ENCODE data around the gene GAB1.

Gene GAB1

GRCh38 chr4:143289370-143289769 lies 47.3 kb upstream of the GAB1 start:
- Histone ChIP-seq H3K9ac (ENCODE audit: low read length) (no peak overlapping the region), H3K9me3 (ENCODE audit: low read length) (no peaks in the 10 kb centered on the region), H3K36me3 (ENCODE audit: insufficient read depth, low read length) (no peaks in the 10 kb centered on the region), H3K27ac (ENCODE audit: low read depth, low read length, poor library complexity, severe bottlenecking) (no peak overlapping the region), H3K27me3 (ENCODE audit: insufficient read depth, low read length) (no peaks in the 10 kb centered on the region), H3K4me2 (ENCODE audit: low read length) (no peak overlapping the region), H3K9me2 (ENCODE audit: low read depth, low read length) (no peaks in the 10 kb centered on the region), H3F3A (ENCODE audit: insufficient read depth, low read length) (no peaks in the 10 kb centered on the region), H4K20me1 (ENCODE audit: insufficient read depth, low read length) (no peaks in the 10 kb centered on the region), H3K4me3 (ENCODE audit: low read depth, low read length, poor library complexity, severe bottlenecking) (no peak overlapping the region), H3K79me2 (ENCODE audit: insufficient read depth, low read length) (no peaks in the 10 kb centered on the region), H2AFZ (ENCODE audit: low read length) (no peak overlapping the region), H3K4me1 (ENCODE audit: insufficient read depth, low read length, severe bottlenecking) (no peaks in the 10 kb centered on the region)
- no peak for TF ChIP-seq EZH2 (IDR thresholded peaks at IDR 0.05; ENCODE audit: borderline replicate concordance, low read length)
- TF ChIP-seq, protein P1, sequence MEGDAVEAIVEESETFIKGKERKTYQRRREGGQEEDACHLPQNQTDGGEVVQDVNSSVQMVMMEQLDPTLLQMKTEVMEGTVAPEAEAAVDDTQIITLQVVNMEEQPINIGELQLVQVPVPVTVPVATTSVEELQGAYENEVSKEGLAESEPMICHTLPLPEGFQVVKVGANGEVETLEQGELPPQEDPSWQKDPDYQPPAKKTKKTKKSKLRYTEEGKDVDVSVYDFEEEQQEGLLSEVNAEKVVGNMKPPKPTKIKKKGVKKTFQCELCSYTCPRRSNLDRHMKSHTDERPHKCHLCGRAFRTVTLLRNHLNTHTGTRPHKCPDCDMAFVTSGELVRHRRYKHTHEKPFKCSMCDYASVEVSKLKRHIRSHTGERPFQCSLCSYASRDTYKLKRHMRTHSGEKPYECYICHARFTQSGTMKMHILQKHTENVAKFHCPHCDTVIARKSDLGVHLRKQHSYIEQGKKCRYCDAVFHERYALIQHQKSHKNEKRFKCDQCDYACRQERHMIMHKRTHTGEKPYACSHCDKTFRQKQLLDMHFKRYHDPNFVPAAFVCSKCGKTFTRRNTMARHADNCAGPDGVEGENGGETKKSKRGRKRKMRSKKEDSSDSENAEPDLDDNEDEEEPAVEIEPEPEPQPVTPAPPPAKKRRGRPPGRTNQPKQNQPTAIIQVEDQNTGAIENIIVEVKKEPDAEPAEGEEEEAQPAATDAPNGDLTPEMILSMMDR (IDR thresholded peaks at IDR 0.05; ENCODE audit: low read length), result no peak

- Histone ChIP-seq H3K27me3 (ENCODE audit: insufficient read depth, low read length) (no peaks in the 10 kb centered on the region), H3K4me3 (ENCODE audit: low read depth, low read length, poor library complexity, severe bottlenecking) (no peak overlapping the region), H2AFZ (ENCODE audit: low read length) (no peak overlapping the region), H4K20me1 (ENCODE audit: insufficient read depth, low read length) (no peaks in the 10 kb centered on the region), H3K27ac (ENCODE audit: low read depth, low read length, poor library complexity, severe bottlenecking) (no peak overlapping the region), H3K9ac (ENCODE audit: low read length) (no peak overlapping the region), H3K36me3 (ENCODE audit: insufficient read depth, low read length) (no peaks in the 10 kb centered on the region), H3F3A (ENCODE audit: insufficient read depth, low read length) (no peaks in the 10 kb centered on the region), H3K4me2 (ENCODE audit: low read length) (no peak overlapping the region), H3K4me1 (ENCODE audit: insufficient read depth, low read length, severe bottlenecking) (no peaks in the 10 kb centered on the region), H3K9me2 (ENCODE audit: low read depth, low read length) (no peaks in the 10 kb centered on the region), H3K79me2 (ENCODE audit: insufficient read depth, low read length) (no peaks in the 10 kb centered on the region), H3K9me3 (ENCODE audit: low read length) (no peaks in the 10 kb centered on the region)
- TF ChIP-seq, protein P1 (IDR thresholded peaks at IDR 0.05; ENCODE audit: low read length), result no peak
- TF ChIP-seq EZH2 (IDR thresholded peaks at IDR 0.05; ENCODE audit: borderline replicate concordance, low read length), result no peak
Measured at GRCh38 chr4:143291314-143291713, 45.4 kb upstream of the GAB1 start.

- no peaks in the 10 kb centered on the region for H3K9me2 ChIP-seq (ENCODE audit: low read depth, low read length)
- H2AFZ ChIP-seq (ENCODE audit: low read length), result no peak overlapping the region
- no peak overlapping the region for H3K4me2 ChIP-seq (ENCODE audit: low read length)
- H4K20me1 ChIP-seq (ENCODE audit: insufficient read depth, low read length), result no peaks in the 10 kb centered on the region
- no peaks in the 10 kb centered on the region for H3K9me3 ChIP-seq (ENCODE audit: low read length)
- no peak overlapping the region for H3K27ac ChIP-seq (ENCODE audit: low read depth, low read length, poor library complexity, severe bottlenecking)
- no peak overlapping the region for H3K9ac ChIP-seq (ENCODE audit: low read length)
- no peaks in the 10 kb centered on the region for H3K27me3 ChIP-seq (ENCODE audit: insufficient read depth, low read length)
- no peak for TF ChIP-seq EZH2 (IDR thresholded peaks at IDR 0.05; ENCODE audit: borderline replicate concordance, low read length)
- TF ChIP-seq, protein P1 (IDR thresholded peaks at IDR 0.05; ENCODE audit: low read length), result no peak
- H3F3A ChIP-seq (ENCODE audit: insufficient read depth, low read length), result no peaks in the 10 kb centered on the region
- no peaks in the 10 kb centered on the region for H3K4me1 ChIP-seq (ENCODE audit: insufficient read depth, low read length, severe bottlenecking)
- no peaks in the 10 kb centered on the region for H3K79me2 ChIP-seq (ENCODE audit: insufficient read depth, low read length)
- no peak overlapping the region for H3K4me3 ChIP-seq (ENCODE audit: low read depth, low read length, poor library complexity, severe bottlenecking)
- no peaks in the 10 kb centered on the region for H3K36me3 ChIP-seq (ENCODE audit: insufficient read depth, low read length)
Measured at GRCh38 chr4:143292858-143293257, 43.8 kb upstream of the GAB1 start.
